GM20431 (cell line): ENCODE measurements around the gene TSPYL2.

Source experiments
- in situ Hi-C: fragments of 300-500 bp; cut with MseI, MboI; formaldehyde crosslinking; loops from one replicate; pipeline ENCODE4 v1.15.0; 2020; ENCODE audit warnings: low sequenced_read_pairs; ENCODE audit not compliant: unreplicated experiment

The TSPYL2 gene

DNA sequence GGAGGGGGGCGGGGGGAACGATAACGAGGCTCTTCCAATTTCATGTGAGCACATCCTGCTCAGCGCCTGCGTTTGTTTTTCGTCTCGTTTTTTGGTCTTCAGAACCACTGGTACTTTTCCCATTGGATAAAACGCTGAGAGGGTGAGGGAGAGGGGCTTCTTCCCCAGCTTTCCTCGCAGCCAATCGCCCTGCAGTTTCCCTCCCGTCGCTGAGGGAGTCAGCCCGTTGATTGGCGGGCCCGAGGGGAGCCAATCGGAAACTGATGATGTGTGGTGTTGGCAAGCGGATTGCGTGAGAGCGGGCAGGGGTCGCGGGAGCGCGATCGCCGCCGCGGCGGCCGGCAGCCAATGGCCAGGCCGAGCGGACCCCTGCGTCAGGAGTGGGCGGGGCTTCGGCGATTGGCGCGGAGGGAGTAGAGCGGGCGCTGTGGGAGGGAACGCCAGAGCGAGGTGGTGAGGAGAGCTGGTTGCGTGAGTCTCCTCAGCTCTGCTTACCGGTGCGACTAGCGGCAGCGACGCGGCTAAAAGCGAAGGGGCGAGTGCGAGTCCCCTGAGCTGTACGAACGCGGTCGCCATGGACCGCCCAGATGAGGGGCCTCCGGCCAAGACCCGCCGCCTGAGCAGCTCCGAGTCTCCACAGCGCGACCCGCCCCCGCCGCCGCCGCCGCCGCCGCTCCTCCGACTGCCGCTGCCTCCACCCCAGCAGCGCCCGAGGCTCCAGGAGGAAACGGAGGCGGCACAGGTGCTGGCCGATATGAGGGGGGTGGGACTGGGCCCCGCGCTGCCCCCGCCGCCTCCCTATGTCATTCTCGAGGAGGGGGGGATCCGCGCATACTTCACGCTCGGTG is at the start of gene TSPYL2:
TSPYL2 (plus strand) TSS at position 443 of the 848 bp plus-strand sequence; CDS start at position 575, 132 bp downstream.
- in situ Hi-C loops: no loop called here

DNA sequence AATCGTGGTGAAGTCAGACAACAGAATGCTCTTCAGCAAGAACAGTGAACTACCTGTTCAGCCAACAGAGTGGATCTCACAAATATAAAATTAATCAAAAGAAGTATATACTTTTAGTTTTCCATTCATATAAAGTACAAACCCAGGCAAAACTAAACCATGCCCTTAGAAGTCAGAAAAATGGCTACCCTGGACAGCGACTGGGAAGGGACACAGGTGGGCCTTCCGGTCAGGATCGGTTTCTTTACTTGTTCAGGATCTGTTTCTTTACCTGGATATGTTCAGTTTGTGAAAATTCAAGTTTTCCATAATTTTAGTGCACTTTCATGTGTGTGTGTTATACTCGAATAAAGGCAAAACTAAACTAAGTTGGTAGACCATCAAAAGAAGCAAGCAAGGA is 46.0 kb upstream of the TSPYL2 start:
- in situ Hi-C loops: no loop called here

DNA sequence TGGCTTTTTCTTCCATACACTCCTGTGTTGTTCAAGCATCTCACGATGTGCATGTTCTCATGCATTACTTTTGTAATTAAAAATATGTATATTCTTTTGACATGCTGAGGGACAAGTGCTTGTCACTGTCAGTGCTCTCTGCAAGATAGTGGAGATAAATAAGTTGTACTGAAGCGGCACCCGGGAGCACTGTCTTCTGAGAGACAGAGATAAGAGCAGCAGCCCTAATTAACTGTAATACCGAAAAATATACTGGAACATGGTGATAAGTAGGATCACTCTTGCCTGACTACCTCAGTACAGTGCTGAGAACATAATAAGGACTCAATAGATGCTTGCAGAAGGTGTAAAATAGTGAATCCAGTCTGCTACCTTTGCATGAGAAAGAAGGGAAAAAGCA is 42.9 kb upstream of the TSPYL2 start:
- in situ Hi-C loops: no loop called here

DNA sequence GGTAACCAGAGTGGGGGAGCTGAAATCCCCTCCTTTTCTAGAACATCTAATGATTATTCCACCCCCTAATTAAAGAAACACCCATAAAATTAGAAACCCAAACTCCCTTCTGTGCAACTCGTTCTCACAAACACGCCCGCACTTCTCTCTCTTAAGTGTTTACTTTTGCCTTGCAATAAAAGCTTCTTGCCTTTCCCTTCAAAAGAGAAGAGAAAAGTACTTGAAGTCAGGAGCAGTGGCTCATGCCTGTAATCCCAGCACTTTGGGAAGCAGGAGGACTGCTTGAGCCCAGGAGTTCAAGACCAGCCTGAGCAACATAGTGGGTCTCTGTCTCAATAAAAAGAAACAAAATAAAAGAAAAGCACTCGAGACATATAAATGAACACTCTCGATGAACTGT is 37.2 kb upstream of the TSPYL2 start:
- in situ Hi-C loops: no loop called here

DNA sequence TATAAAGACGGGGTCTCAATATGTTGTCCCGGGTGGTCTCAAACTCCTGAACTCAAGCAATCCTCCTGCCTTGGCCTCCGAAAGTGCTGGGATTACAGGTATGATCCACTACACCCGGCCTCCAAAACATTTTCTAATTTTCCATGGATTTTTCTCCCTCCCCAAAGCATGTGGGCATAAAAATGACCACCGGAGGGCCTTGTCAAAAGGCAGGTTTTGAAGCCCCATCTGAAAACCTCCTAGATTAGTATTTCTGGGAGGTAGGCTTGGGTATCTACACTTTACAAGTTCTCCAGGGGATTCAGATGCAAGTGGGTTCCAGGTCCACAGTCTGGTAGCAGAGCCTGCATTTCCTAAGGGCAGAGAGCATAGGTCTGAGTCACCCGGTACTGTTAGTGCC is 34.9 kb upstream of the TSPYL2 start:
- in situ Hi-C loops: no loop called here

DNA sequence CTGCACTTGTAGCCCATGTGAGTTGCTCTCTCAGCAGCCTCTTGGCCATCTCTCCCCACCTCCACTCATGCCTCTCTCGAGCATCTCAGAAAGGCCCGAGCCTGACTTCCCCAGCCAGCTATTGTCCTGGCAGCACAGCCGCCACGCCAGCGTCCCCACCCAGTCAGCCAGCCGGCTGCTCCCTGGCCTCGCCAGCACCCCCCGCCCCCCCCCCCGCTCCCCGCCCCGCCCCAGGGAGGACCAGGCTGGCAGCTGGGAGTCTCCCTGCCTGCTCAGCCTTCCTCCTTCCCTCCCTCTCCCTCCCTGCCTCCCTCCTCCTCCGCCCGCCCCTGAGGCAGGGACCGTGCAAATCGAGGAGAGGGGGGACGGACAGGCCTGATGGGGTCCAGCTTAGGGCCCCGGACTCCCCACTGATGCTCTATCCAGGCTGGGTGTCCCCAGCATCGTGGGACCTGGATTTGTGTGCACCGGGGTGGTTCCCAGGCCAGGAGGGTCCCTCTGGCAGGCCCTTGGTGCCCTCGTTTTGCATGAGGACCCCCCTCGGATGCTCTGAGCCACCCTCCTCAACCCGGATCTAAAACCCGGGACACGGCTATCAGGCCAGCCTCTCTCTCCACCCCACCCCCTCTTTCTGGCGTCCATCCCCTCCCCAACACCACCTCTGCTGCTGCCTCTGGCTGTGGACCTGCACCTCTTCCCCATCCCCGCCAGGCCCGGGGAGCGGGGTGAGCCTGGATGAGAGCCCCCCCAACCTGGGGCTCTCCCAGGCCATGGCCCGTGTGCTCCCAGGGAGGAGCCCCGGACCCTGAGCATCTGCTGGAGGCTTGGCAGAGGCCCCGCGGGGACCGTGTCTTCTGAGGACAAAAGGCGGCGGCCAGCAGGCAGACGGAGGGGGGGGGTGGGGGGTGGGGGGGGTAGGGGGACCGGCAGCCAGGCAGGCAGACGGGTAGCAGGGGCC is 33.7 kb upstream of the TSPYL2 start, which contains the start of gene GPR173:
GPR173 (plus strand) TSS at position 621 of the 958 bp plus-strand sequence. CDS start 27,833 bp downstream, outside the sequence.
- in situ Hi-C loops: no loop called here

GRCh38 chrX:53049127-53049517 is 33.0 kb upstream of the TSPYL2 start:
- in situ Hi-C loops: no loop called here

GRCh38 chrX:53050841-53051240 is 31.3 kb upstream of the TSPYL2 start:
- in situ Hi-C loops: no loop called here

- in situ Hi-C loops: no loop called here
Observed at GRCh38 chrX:53055244-53055849, 26.8 kb upstream of the TSPYL2 start.

DNA sequence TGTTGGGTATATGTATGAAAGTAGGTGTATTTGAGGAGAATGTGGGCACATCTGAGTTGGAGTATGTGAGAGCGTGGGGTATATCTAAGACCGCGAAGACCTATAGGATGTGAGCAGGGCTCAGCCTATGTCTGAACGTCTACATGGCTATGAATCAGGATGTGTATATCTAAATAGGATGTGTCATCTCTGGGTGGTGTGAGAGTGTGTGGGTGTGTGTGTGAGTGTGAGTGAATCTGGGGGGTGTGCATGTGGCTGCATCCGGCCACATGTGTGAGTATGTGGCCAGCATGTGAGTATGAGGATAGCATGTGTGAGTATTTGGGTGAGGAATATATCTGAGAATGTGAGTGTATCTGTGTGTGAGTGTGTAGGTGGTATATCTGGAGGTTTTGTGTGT is 25.9 kb upstream of the TSPYL2 start:
- in situ Hi-C loops: no loop called here

GRCh38 chrX:53065104-53065503 is 17.1 kb upstream of the TSPYL2 start:
- in situ Hi-C loops: no loop called here

DNA sequence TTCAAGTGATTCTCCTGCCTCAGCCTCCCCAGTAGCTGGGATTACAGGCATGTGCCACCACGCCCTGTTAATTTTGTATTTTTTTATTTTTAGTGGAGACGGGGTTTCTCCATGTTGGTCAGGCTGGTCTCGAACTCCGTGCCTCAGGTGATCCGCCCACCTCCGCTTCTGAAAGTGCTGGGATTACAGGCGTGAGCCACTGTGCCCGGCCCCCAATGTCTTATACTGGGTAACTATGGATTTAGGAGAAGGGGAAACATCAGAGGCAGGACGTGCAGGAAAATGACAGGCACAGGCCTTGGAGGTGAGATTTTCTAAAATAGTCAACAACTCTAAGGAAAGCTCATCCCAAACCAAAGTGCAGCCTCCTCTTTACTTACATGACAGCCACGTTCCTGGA is 11.1 kb upstream of the TSPYL2 start:
- in situ Hi-C loops: no loop called here

GRCh38 chrX:53071604-53072417 is 10.4 kb upstream of the TSPYL2 start:
- in situ Hi-C loops: no loop called here

DNA sequence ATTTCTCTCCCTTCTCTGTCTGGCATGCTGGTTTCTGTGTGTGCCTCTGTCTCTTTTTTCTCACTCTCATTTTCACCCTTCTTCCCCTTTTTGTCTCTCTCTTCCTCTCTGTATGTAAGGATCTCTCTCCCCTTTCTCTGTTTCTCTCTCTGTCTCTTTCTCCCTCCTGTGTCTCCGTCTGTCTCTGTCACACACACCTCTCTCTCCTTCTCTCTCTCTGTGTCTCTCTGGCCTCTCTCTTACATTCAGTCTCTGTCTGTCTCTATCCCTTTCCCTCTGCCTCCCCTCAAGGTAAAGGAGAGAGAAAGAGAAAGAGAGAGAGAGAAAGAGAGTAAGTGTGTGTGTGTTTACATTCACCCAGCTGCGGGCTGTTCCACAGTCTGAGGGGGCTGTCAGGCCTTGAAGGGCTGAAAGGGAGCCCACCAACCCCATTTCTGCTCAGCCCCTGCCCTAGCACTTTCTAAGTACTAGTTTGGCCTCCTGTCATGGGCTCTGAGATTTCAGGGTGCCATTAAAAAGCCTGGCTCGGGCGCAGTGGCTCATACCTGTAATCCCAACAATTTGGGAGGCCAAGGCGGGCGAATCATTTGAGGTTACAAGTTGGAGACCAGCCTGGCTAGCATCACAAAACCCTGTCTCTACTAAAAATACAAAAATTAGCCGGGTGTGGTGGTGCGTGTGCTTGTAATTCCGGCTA is 9.6 kb upstream of the TSPYL2 start:
- in situ Hi-C loops: no loop called here

GRCh38 chrX:53073115-53073586 is 9.0 kb upstream of the TSPYL2 start:
- in situ Hi-C loops: no loop called here

DNA sequence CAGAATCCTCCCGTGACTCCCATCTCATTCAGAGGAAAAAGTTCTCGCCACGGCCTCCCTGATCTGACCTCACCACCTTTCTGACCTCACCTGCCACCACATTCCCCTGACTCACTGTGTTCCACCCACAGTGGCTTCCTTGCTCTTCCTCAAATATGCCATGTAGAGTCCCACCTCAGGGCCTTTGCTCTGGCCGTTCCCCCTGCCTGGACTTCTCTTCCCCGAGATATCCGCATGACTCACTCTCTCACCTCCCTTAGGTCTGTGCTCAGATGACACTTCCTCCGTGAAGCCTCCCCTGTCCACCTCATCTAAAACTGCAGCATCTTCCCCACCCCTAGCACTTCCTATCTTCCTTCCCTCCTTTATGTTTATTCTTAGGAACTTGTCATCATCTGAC is 7.2 kb upstream of the TSPYL2 start:
- in situ Hi-C loops: no loop called here

- in situ Hi-C loops: no loop called here
Observed at GRCh38 chrX:53076671-53077070, 5.5 kb upstream of the TSPYL2 start.

DNA sequence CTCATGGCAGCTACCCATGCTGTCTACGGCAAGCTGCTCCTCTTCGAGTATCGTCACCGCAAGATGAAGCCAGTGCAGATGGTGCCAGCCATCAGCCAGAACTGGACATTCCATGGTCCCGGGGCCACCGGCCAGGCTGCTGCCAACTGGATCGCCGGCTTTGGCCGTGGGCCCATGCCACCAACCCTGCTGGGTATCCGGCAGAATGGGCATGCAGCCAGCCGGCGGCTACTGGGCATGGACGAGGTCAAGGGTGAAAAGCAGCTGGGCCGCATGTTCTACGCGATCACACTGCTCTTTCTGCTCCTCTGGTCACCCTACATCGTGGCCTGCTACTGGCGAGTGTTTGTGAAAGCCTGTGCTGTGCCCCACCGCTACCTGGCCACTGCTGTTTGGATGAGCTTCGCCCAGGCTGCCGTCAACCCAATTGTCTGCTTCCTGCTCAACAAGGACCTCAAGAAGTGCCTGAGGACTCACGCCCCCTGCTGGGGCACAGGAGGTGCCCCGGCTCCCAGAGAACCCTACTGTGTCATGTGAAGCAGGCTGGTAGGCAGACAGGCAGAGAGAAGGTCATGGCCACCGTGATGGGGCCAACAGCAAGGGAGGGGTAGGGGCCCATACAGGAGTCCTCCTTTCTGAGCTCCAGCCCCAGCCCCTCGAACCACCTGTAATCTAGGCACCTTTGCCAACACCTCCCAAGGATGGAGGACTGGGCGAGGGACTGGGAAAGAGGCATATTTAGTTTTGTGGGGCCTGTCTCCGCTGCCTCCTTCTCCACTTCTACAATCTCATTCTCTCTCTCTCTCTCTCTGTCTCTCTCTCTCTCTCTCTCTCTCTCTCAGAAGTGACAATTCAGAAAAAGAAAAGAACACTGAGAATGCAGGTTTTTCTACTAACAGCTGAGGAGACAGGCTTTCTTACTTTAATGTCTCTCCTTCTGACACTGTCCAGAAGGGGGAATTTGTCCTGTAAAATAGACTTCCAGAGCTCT is 4.7 kb upstream of the TSPYL2 start:
- in situ Hi-C loops: no loop called here
